Endodermal cell (in vitro differentiated cells): ENCODE measurements around the gene SAMD10. TPM values are rescaled to one million over a fixed set of nuclear protein-coding genes. Genes with fewer than 3 reads are reported as not detected.

ENCODE experiments used
- DNase-seq: peaks from one replicate; pipeline ENCODE4 v3.0.0-alpha.2; 2017
- H3K27ac ChIP-seq: 2 replicates; pipeline ENCODE4 v1.5.1; 2013; ENCODE audit warnings: mild to moderate bottlenecking, low read depth, low read length, moderate library complexity
- H3K27me3 ChIP-seq: 2 replicates; pipeline ENCODE4 v1.6.1; 2013; ENCODE audit warnings: mild to moderate bottlenecking, low read length, moderate library complexity; ENCODE audit not compliant: insufficient read depth, control insufficient read depth, poor library complexity, severe bottlenecking
- H3K36me3 ChIP-seq: 2 replicates; pipeline ENCODE4 v1.7.0; 2013; ENCODE audit warnings: mild to moderate bottlenecking, low read length, moderate library complexity; ENCODE audit not compliant: control insufficient read depth, insufficient read depth
- H3K4me1 ChIP-seq: one replicate; pipeline ENCODE4 v1.7.0; 2013; ENCODE audit warnings: low read length; ENCODE audit not compliant: control insufficient read depth, insufficient read depth
- H3K4me3 ChIP-seq: 2 replicates; pipeline ENCODE4 v1.5.1; 2013; ENCODE audit warnings: mild to moderate bottlenecking, low read length, moderate library complexity
- H3K9ac ChIP-seq: 2 replicates; pipeline ENCODE4 v1.6.1; 2013; ENCODE audit warnings: mild to moderate bottlenecking, low read length, moderate library complexity; ENCODE audit not compliant: poor library complexity, severe bottlenecking; ENCODE audit errors: extremely low read depth
- H3K9me3 ChIP-seq: 2 replicates; pipeline ENCODE4 v1.6.1; 2013; ENCODE audit warnings: mild to moderate bottlenecking, low read length, moderate library complexity; ENCODE audit not compliant: control insufficient read depth
- H3K27ac Mint-ChIP-seq: 2 replicates; pipeline ENCODE4 v1.8.0; 2020; ENCODE audit warnings: mixed read lengths
- H3K27me3 Mint-ChIP-seq: 2 replicates; pipeline ENCODE4 v1.8.0; 2021; ENCODE audit warnings: mild to moderate bottlenecking, mixed read lengths; ENCODE audit not compliant: insufficient read depth
- H3K36me3 Mint-ChIP-seq: 2 replicates; pipeline ENCODE4 v1.8.0; 2020; ENCODE audit warnings: low read depth, mixed read lengths
- H3K4me1 Mint-ChIP-seq: 2 replicates; pipeline ENCODE4 v1.8.0; 2020; ENCODE audit warnings: mixed read lengths
- H3K4me3 Mint-ChIP-seq: 2 replicates; pipeline ENCODE4 v1.8.0; 2020; ENCODE audit warnings: mild to moderate bottlenecking, moderate library complexity, mixed read lengths
- H3K9me3 Mint-ChIP-seq: 2 replicates; pipeline ENCODE4 v1.8.0; 2020; ENCODE audit warnings: mild to moderate bottlenecking, mixed read lengths
- WGBS, 2 experiments: methylation state at CpG; one replicate each; pipeline versions ENCODE4 v1.1.5 to v1.1.7; 2013; ENCODE audit warnings: missing lambda C conversion rate in 2 of 2, mixed read lengths in 1 of 2; ENCODE audit not compliant: insufficient coverage in 1 of 2, insufficient read length in 1 of 2; 5-methylcytosine and 5-hydroxymethylcytosine counted together
- total RNA-seq, 2 donors: library from RNA; stranded (reverse); fragmentation: NEBNext Ultra II Directional in 1 of 2; extraction: Animal tissue kit (Norgen Biotek cat#: 25700) in 1 of 2; gene quantifications; 2 replicates in 1 of 2; 3 replicates in 1 of 2; pipeline ENCODE4 v1.2.1, GENCODE V29; 2021
- TF ChIP-seq, protein P1 (sequence below): fragments of 200-600 bp; sonication (generic); conservative IDR thresholded peaks from 2 replicates; pipeline ENCODE4 v1.5.0; 2021; ENCODE audit warnings: antibody characterized with exemption, mild to moderate bottlenecking

Gene SAMD10
- total RNA-seq, 2 donors from 2014 or later = 5.6 to 6.0 TPM

DNA sequence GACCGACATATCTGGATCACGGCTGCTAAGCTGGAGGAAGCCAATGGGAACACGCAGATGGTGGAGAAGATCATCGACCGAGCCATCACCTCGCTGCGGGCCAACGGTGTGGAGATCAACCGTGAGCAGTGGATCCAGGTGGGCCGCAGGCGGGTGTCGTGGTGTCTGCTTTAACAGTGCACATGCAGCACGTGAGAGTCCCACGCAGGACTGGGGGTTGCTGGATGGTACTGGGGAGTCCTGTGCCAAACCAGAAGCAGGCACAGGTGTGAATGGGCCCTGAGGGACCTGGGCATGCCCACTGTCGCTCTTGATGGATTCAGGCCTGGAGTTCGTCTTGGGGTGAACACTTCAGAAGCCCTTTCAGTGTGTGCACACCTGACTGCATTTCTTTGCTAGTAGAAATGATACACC lies 31.9 kb upstream of the SAMD10 start:
- Mint-ChIP-seq H3K27ac (no peak overlapping the region), H3K36me3 (peaks cover 74% of the 10 kb centered on the region), H3K9me3 (peaks cover 11% of the 10 kb centered on the region), H3K4me1 (no peaks in the 10 kb centered on the region), H3K4me3 (no peak overlapping the region), H3K27me3 (no peaks in the 10 kb centered on the region)
- no peaks in the 10 kb centered on the region for H3K27me3 ChIP-seq
- peaks cover 17% of the 10 kb centered on the region for H3K9me3 ChIP-seq
- 92 to 96% methylated on average over 13 to 16 of the region's 16 CpGs for WGBS, 2 experiments
- no peak for DNase-seq
- no peak overlapping the region for H3K27ac ChIP-seq
- H3K36me3 ChIP-seq = peaks cover 74% of the 10 kb centered on the region
- no peak overlapping the region for H3K9ac ChIP-seq
- TF ChIP-seq, protein P1, sequence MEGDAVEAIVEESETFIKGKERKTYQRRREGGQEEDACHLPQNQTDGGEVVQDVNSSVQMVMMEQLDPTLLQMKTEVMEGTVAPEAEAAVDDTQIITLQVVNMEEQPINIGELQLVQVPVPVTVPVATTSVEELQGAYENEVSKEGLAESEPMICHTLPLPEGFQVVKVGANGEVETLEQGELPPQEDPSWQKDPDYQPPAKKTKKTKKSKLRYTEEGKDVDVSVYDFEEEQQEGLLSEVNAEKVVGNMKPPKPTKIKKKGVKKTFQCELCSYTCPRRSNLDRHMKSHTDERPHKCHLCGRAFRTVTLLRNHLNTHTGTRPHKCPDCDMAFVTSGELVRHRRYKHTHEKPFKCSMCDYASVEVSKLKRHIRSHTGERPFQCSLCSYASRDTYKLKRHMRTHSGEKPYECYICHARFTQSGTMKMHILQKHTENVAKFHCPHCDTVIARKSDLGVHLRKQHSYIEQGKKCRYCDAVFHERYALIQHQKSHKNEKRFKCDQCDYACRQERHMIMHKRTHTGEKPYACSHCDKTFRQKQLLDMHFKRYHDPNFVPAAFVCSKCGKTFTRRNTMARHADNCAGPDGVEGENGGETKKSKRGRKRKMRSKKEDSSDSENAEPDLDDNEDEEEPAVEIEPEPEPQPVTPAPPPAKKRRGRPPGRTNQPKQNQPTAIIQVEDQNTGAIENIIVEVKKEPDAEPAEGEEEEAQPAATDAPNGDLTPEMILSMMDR = no peak
- no peak overlapping the region for H3K4me3 ChIP-seq
- no peaks in the 10 kb centered on the region for H3K4me1 ChIP-seq

DNA sequence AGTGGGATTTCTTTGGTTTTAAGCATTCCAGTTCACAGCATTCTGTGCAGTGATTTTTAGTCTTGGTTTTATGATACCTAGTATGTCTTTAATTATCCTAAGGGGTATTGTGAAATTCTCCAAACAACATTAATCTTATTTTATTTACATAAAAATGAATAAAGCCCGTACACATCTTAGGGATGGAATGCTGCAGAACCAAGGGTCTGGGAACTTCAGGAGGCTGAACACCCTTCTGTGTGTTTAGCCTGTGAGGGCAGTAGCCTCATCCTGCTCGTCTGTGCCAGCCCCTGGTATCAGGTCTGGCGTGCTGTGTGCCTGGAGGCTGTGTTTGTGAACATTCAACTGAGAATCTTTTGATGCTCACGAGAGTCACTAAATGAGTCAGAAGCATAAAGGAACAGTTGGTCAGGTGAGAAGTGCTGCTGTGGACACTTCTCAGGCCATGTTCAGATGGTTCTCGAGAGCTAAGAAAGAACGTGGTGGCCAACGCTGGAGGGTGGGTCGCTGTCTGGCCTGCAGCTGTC lies 31.3 kb upstream of the SAMD10 start:
- WGBS, 2 experiments = 91 to 96% methylated on average over 8 of the region's 8 CpGs
- Histone ChIP-seq H3K4me1 (no peaks in the 10 kb centered on the region), H3K4me3 (no peak overlapping the region), H3K27me3 (no peaks in the 10 kb centered on the region), H3K27ac (no peak overlapping the region), H3K9me3 (peaks cover 14% of the 10 kb centered on the region), H3K36me3 (peaks cover 72% of the 10 kb centered on the region), H3K9ac (no peak overlapping the region)
- Mint-ChIP-seq H3K4me1 (no peaks in the 10 kb centered on the region), H3K27ac (no peak overlapping the region), H3K9me3 (peaks cover 11% of the 10 kb centered on the region), H3K36me3 (peaks cover 76% of the 10 kb centered on the region), H3K27me3 (no peaks in the 10 kb centered on the region), H3K4me3 (no peak overlapping the region)
- TF ChIP-seq, protein P1 = no peak
- DNase-seq = no peak

DNA sequence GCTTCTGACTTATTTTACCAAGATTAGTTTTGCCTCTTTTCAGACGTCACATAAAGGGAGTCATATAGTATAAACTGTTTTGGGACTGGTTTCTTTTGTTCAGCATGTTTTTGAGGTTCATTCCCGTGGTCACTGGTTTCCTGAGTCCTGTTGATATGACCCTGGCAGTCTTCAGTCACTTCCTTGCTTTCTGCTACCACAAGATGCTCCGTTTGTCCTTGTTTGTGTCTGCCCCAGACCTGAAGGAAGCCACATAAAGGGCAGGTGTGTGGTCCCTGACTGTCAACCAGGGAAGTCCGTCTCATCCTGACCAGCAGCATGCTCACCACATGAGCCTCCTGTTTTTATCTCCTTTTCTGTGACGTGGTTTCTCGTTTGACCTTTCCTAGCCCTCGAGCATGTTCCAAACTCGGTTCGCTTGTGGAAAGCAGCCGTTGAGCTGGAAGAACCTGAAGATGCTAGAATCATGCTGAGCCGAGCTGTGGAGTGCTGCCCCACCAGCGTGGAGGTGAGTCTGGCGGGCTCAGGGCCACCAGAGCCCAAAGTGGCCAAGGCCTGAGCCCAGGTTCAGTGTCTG lies 30.5 kb upstream of the SAMD10 start:
- Histone ChIP-seq H3K27ac (no peak overlapping the region), H3K4me3 (no peak overlapping the region), H3K36me3 (peaks cover 72% of the 10 kb centered on the region), H3K9ac (no peak overlapping the region), H3K4me1 (no peaks in the 10 kb centered on the region), H3K27me3 (no peaks in the 10 kb centered on the region), H3K9me3 (peaks cover 14% of the 10 kb centered on the region)
- Mint-ChIP-seq H3K27ac (no peak overlapping the region), H3K9me3 (peaks cover 11% of the 10 kb centered on the region), H3K4me1 (no peaks in the 10 kb centered on the region), H3K36me3 (peaks cover 75% of the 10 kb centered on the region), H3K27me3 (no peaks in the 10 kb centered on the region), H3K4me3 (no peak overlapping the region)
- no peak for DNase-seq
- TF ChIP-seq, protein P1 = no peak
- WGBS, 2 experiments = 90 to 94% methylated on average over 10 to 13 of the region's 13 CpGs
